Glutamatergic neuron (in vitro differentiated cells): ENCODE measurements around the gene FFAR2. TPM values are rescaled to one million over a fixed set of nuclear protein-coding genes. Genes with fewer than 3 reads are reported as not detected.
"Not testable (repeated sequence)": the region's sequence is repeated elsewhere in the genome, so short reads cannot be mapped to it uniquely, and the experiment has no call there.

Experiments
- DNase-seq: peaks from one replicate; pipeline ENCODE4 v3.0.0; 2022
- H3K27ac Mint-ChIP-seq: one replicate; pipeline ENCODE4 v1.8.0; 2020; ENCODE audit warnings: mild to moderate bottlenecking, mixed read lengths, inconsistent platforms; ENCODE audit not compliant: unreplicated experiment
- H3K27me3 Mint-ChIP-seq: one replicate; pipeline ENCODE4 v1.8.0; 2020; ENCODE audit warnings: mild to moderate bottlenecking, moderate library complexity, mixed read lengths, inconsistent platforms; ENCODE audit not compliant: unreplicated experiment
- H3K36me3 Mint-ChIP-seq: one replicate; pipeline ENCODE4 v1.8.0; 2020; ENCODE audit warnings: mild to moderate bottlenecking, mixed read lengths, inconsistent platforms; ENCODE audit not compliant: unreplicated experiment
- H3K4me1 Mint-ChIP-seq: one replicate; pipeline ENCODE4 v1.8.0; 2020; ENCODE audit warnings: mild to moderate bottlenecking, low read depth, mixed read lengths, inconsistent platforms; ENCODE audit not compliant: unreplicated experiment
- H3K4me3 Mint-ChIP-seq: one replicate; pipeline ENCODE4 v1.8.0; 2020; ENCODE audit warnings: mild to moderate bottlenecking, mixed read lengths, inconsistent platforms; ENCODE audit not compliant: unreplicated experiment
- H3K9me3 Mint-ChIP-seq: one replicate; pipeline ENCODE4 v1.8.0; 2020; ENCODE audit warnings: mild to moderate bottlenecking, moderate library complexity, mixed read lengths, inconsistent platforms; ENCODE audit not compliant: unreplicated experiment
- CTCF ChIP-seq: fragments of 200-600 bp; sonication (generic); IDR thresholded peaks from one replicate; pipeline ENCODE4 v1.5.0; 2021; ENCODE audit not compliant: partially characterized antibody, unreplicated experiment
- total RNA-seq: library from RNA; stranded (reverse); fragmentation: NEBNext Ultra II Directional; extraction: Animal tissue kit (Norgen Biotek cat#: 25700); gene quantifications from one replicate; pipeline ENCODE4 v1.2.1, GENCODE V29; 2021; ENCODE audit not compliant: unreplicated experiment

FFAR2 gene
- total RNA-seq, 1 donor from 2014 or later = not detected

DNA sequence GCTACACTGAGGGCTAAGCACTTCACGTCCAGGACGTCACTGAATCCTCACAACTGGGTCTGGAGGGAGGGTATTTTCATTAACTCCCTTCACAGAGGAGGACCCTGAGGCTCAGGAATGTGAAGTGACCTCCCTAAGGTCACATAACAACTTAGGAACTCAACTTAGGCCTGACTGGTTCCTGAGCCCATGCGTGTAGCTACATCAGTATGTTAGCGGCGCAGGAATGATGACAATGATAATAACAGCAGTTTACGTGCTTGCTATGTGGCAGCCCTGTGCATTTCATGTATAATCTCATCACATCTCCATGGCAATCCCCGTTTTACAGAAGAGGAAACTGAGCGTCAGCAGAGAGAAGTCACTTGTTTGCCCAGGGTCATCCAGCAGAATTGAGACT is 23.9 kb downstream of the FFAR2 start:
- no peak for TF ChIP-seq CTCF
- no peak overlapping the region for H3K4me3 Mint-ChIP-seq
- no peaks in the 10 kb centered on the region for H3K4me1 Mint-ChIP-seq
- no peak overlapping the region for H3K27ac Mint-ChIP-seq
- H3K27me3 Mint-ChIP-seq = peaks cover 2% of the 10 kb centered on the region
- peaks cover 3% of the 10 kb centered on the region for H3K9me3 Mint-ChIP-seq
- DNase-seq = no peak
- no peaks in the 10 kb centered on the region for H3K36me3 Mint-ChIP-seq

DNA sequence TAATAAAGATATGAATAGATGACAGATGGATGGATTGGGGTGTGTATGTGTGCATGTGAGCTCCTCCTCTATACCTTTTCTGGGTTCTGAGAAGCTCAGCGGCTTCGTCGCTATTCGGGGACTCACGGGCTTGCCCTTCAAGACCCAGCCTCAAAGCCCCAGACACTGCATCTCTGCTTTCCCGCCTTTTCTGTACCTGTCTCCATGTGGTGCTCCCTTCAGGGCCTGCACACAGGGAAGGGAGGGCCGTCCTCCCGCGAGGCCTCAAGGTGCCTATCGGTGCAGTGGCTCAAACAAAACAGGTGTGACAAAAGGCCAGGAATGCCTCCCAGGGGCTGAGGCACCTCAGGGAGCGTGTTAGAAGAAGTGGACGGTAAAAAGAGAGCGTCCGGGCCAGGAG is 26.0 kb downstream of the FFAR2 start:
- H3K4me3 Mint-ChIP-seq = no peak overlapping the region
- peaks cover 3% of the 10 kb centered on the region for H3K9me3 Mint-ChIP-seq
- H3K27me3 Mint-ChIP-seq = peaks cover 2% of the 10 kb centered on the region

DNA sequence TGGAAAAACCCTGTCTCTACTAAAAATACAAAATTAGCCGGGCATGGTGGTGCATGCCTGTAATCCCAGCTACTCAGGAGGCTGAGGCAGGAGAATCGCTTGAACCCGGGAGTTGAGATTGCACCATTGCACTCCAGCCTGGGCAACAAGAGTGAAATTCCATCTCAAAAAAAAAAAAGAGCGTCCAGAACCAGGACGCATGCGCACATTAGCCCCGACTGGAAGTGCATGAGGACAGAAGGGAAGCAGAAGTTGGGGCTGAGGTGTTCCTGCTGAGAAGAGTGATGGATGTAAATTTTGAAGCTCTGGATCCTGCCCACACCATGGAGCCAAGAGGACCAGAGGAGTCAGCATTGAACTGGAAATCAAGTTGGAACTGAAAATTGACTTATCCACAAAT is 26.5 kb downstream of the FFAR2 start:
- not testable (repeated sequence) for DNase-seq, H3K36me3 Mint-ChIP-seq, H3K4me3 Mint-ChIP-seq, H3K27ac Mint-ChIP-seq, H3K27me3 Mint-ChIP-seq, H3K9me3 Mint-ChIP-seq, H3K4me1 Mint-ChIP-seq

More for the DNA sequence above, 26.0 kb downstream of the FFAR2 start:
- no peak overlapping the region for H3K27ac Mint-ChIP-seq
- H3K4me1 Mint-ChIP-seq = no peaks in the 10 kb centered on the region
- H3K36me3 Mint-ChIP-seq = no peaks in the 10 kb centered on the region
- TF ChIP-seq CTCF = no peak
- DNase-seq = no peak

DNA sequence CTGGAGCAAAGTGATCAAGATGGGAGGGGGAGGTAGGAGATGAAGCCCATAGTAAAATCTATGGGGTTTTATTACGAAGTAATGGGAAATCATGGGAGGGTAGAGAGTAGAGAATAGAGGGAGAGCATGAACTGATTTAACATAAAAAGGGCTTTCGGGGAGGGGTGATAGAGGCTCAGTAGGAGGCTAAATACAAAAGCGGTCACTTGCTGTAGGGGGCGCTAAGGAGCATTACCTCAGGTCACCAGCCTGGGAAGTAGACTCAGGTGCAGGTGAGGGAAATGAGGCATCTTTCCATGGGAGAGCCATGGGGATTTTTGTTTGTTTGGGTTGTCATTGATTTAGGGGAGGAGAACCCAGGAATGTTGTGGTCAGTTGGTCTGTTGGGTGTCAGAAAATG is 28.1 kb downstream of the FFAR2 start:
- no peak overlapping the region for H3K27ac Mint-ChIP-seq
- H3K9me3 Mint-ChIP-seq = peaks cover 3% of the 10 kb centered on the region
- TF ChIP-seq CTCF = peak; percentile 23
- H3K4me3 Mint-ChIP-seq = no peak overlapping the region
- H3K4me1 Mint-ChIP-seq = no peaks in the 10 kb centered on the region
- peaks cover 2% of the 10 kb centered on the region for H3K27me3 Mint-ChIP-seq
- no peak for DNase-seq
- no peaks in the 10 kb centered on the region for H3K36me3 Mint-ChIP-seq

DNA sequence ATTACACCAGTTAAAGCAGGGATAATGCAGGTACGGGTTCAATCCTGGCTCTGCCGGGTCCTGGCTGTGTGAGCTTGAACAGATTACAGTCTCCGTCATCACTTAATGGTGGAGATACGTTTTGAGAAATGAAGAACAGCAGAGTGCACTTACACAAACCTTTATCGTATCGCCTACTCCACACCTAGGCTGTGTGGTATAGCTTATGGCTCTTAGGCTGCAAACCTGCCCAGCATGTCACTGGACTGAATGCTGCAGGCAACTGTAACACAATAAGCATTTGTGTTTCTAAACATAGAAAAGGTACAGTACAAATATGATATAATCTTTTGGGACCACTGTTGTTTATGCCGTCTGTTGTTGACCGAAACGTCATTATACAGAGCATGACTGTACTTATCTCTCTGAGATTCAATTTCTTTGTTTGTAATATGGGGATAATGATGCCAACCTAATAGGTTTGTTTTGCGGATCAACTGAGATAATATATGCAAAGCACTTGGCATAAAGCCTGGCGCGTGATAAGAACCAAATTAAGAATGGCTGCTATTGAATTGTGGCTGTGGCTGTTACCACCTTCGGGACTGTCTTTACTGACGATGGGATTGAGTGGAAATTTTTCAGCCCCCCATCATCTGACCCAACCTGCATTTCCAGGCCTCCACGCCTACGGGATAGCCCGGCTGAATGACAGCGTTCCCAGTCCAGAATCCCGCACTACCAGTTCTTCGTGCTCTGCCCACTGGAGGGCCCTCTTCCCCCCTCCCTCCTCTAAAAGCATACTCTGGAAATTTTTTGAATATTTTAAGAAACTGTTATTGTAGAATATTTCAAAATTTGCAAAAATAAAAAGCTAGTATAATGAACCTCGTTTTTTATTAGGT is 31.0 kb downstream of the FFAR2 start:
- Mint-ChIP-seq H3K4me1 (no peaks in the 10 kb centered on the region), H3K27me3 (peaks cover 2% of the 10 kb centered on the region), H3K4me3 (no peak overlapping the region), H3K9me3 (peaks cover 2% of the 10 kb centered on the region), H3K27ac (no peak overlapping the region), H3K36me3 (no peaks in the 10 kb centered on the region)
- DNase-seq = no peak
- TF ChIP-seq CTCF = no peak
